Cortex of kidney (tissue), 1 donor: ENCODE measurements around the gene ERC2.

ENCODE experiments used
- DNase-seq: peaks from one replicate; lab custom pipeline; 2025; lab: John Stamatoyannopoulos, UW

Gene ERC2

GRCh38 chr3:55474213-55474632 lies 994.0 kb downstream of the ERC2 start:
- no peak for DNase-seq

- no peak for DNase-seq
Measured at GRCh38 chr3:55473788-55474187, 994.5 kb downstream of the ERC2 start.

GRCh38 chr3:55471522-55472280 lies 996.6 kb downstream of the ERC2 start:
- no peak for DNase-seq

GRCh38 chr3:55471084-55471483 lies 997.2 kb downstream of the ERC2 start:
- no peak for DNase-seq

- DNase-seq = no peak
Measured at GRCh38 chr3:55469957-55470526, 998.2 kb downstream of the ERC2 start.

- DNase-seq = no peak
Measured at GRCh38 chr3:55468251-55468650, 1000.0 kb downstream of the ERC2 start.

GRCh38 chr3:55467099-55467498 lies 1001.2 kb downstream of the ERC2 start:
- no peak for DNase-seq

- DNase-seq = no peak
Measured at GRCh38 chr3:55466526-55466925, 1001.7 kb downstream of the ERC2 start.

GRCh38 chr3:55461896-55462295 lies 1006.4 kb downstream of the ERC2 start:
- DNase-seq = no peak

GRCh38 chr3:55459838-55460237 lies 1008.4 kb downstream of the ERC2 start:
- no peak for DNase-seq
